SK-N-SH (cell line): ENCODE data around the gene SLC7A1. TPM values are rescaled to one million over a fixed set of nuclear protein-coding genes. Genes with fewer than 3 reads are reported as not detected.

ENCODE experiments used
- CTCF ChIA-PET: fragments of 300-600, 350-600 bp; formaldehyde crosslinking; extraction: SDS; loops from one replicate; lab custom pipeline; 2021; lab: Yijun Ruan, JAX
- POLR2A ChIA-PET: fragments of 350-600 bp; sonication (Branson Sonifier 250); formaldehyde crosslinking; extraction: SDS; loops from one replicate; lab custom pipeline; 2020; ENCODE audit warnings: antibody characterized with exemption, inconsistent platforms; lab: Yijun Ruan, JAX
- DNase-seq: peaks from one replicate; pipeline ENCODE4 v3.0.0; 2012
- H2AFZ ChIP-seq: fragments of 200-600 bp; sonication (generic); 2 replicates; pipeline ENCODE4 v1.8.1; 2016; ENCODE audit warnings: antibody characterized with exemption, mild to moderate bottlenecking, low read depth
- H3F3A ChIP-seq: fragments of 200-600 bp; sonication (generic); replicated peaks from 2 replicates; pipeline ENCODE3; 2016; ENCODE audit warnings: antibody characterized with exemption, mild to moderate bottlenecking; ENCODE audit not compliant: insufficient read depth
- H3K27ac ChIP-seq, 2 experiments: fragments of 200-500 bp in 1 of 2; fragments of 200-600 bp in 1 of 2; sonication (Bioruptor generic) in 1 of 2; sonication (generic), shearing (Covaris generic) in 1 of 2; 2 replicates each; pipeline versions ENCODE4 v1.5.1 to v1.6.1; 2014 to 2016; ENCODE audit warnings: low read depth in 2 of 2, inconsistent platforms in 1 of 2, low read length in 1 of 2, mild to moderate bottlenecking in 1 of 2, mixed read lengths in 1 of 2
- H3K27me3 ChIP-seq: fragments of 200-600 bp; sonication (generic), shearing (Covaris generic); 2 replicates; pipeline ENCODE4 v1.6.1; 2016; ENCODE audit warnings: mixed run types; ENCODE audit not compliant: insufficient read depth
- H3K36me3 ChIP-seq, 2 experiments: fragments of 200-500 bp in 1 of 2; fragments of 200-600 bp in 1 of 2; sonication (Bioruptor generic) in 1 of 2; sonication (generic) in 1 of 2; replicated peaks in 1 of 2; 2 replicates each; pipeline versions ENCODE3 to v1.5.1; 2014 to 2016; ENCODE audit warnings: low read length in 1 of 2, mild to moderate bottlenecking in 1 of 2; ENCODE audit not compliant: insufficient read depth in 2 of 2, control insufficient read depth in 1 of 2
- H3K4me1 ChIP-seq, 2 experiments: fragments of 200-500 bp in 1 of 2; fragments of 200-600 bp in 1 of 2; sonication (Bioruptor generic) in 1 of 2; sonication (generic), shearing (Covaris generic) in 1 of 2; 2 replicates each; pipeline versions ENCODE4 v1.5.1 to v1.6.1; 2014 to 2016; ENCODE audit warnings: low read depth in 1 of 2, low read length in 1 of 2, mixed run types in 1 of 2; ENCODE audit not compliant: insufficient read depth in 2 of 2, control insufficient read depth in 1 of 2
- H3K4me2 ChIP-seq: fragments of 200-600 bp; sonication (generic), shearing (Covaris generic); 2 replicates; pipeline ENCODE4 v1.6.1; 2017; ENCODE audit warnings: mixed run types
- H3K4me3 ChIP-seq, 2 experiments: fragments of 200-500 bp in 1 of 2; fragments of 200-600 bp in 1 of 2; sonication (Bioruptor generic) in 1 of 2; sonication (generic), shearing (Covaris generic) in 1 of 2; 2 replicates each; pipeline versions ENCODE4 v1.5.1 to v1.8.1; 2014 to 2016; ENCODE audit warnings: low read depth in 2 of 2, inconsistent platforms in 1 of 2, low read length in 1 of 2, mild to moderate bottlenecking in 1 of 2, mixed read lengths in 1 of 2, moderate library complexity in 1 of 2
- H3K79me2 ChIP-seq: fragments of 200-600 bp; sonication (generic); 2 replicates; pipeline ENCODE4 v1.8.1; 2017; ENCODE audit warnings: mild to moderate bottlenecking; ENCODE audit not compliant: insufficient read depth
- H3K9ac ChIP-seq: fragments of 200-600 bp; sonication (generic); 2 replicates; pipeline ENCODE4 v1.6.1; 2017; ENCODE audit warnings: mixed run types
- H3K9me2 ChIP-seq: fragments of 200-600 bp; sonication (generic); 2 replicates; pipeline ENCODE4 v1.6.1; 2017; ENCODE audit warnings: mixed run types
- H3K9me3 ChIP-seq: fragments of 200-600 bp; sonication (generic); 2 replicates; pipeline ENCODE4 v1.6.1; 2017; ENCODE audit warnings: mixed run types, mild to moderate bottlenecking, moderate library complexity
- H4K20me1 ChIP-seq: fragments of 200-600 bp; sonication (generic); 2 replicates; pipeline ENCODE4 v1.6.1; 2017; ENCODE audit warnings: mild to moderate bottlenecking, mixed run types; ENCODE audit not compliant: insufficient read depth
- ELF1 ChIP-seq: IDR thresholded peaks from 2 replicates; pipeline ENCODE4 v1.4.0; 2012
- EP300 ChIP-seq, 2 experiments: IDR thresholded peaks; 2 replicates each; pipeline versions ENCODE4 v1.4.0 to v1.6.1; 2012; ENCODE audit warnings: borderline replicate concordance in 1 of 2, low read depth in 1 of 2, low read length in 1 of 2
- EZH2phosphoT487 ChIP-seq: fragments of 200-600 bp; sonication (generic); IDR thresholded peaks from 2 replicates; pipeline ENCODE4 v1.6.1; 2017; ENCODE audit warnings: low read depth, mixed run types, mild to moderate bottlenecking, antibody characterized with exemption, moderate library complexity, borderline replicate concordance
- FOSL2 ChIP-seq: IDR thresholded peaks from 2 replicates; pipeline ENCODE4 v1.4.0; 2012; ENCODE audit warnings: low read depth, mild to moderate bottlenecking, moderate library complexity, borderline replicate concordance
- FOXM1 ChIP-seq: IDR thresholded peaks from 2 replicates; pipeline ENCODE4 v1.4.0; 2012; ENCODE audit warnings: low read depth, mild to moderate bottlenecking
- MEF2A ChIP-seq: IDR thresholded peaks from 2 replicates; pipeline ENCODE4 v1.4.0; 2012; ENCODE audit warnings: low read depth, borderline replicate concordance
- MXI1 ChIP-seq: IDR thresholded peaks from 2 replicates; pipeline ENCODE4 v1.6.1; 2012; ENCODE audit warnings: mild to moderate bottlenecking, low read depth, low read length, improper control_type of control experiment
- NFIC ChIP-seq: IDR thresholded peaks from 2 replicates; pipeline ENCODE4 v1.4.0; 2012; ENCODE audit warnings: borderline replicate concordance
- POLR2AphosphoS5 ChIP-seq: IDR thresholded peaks from 2 replicates; pipeline ENCODE4 v1.6.1; 2012; ENCODE audit warnings: low read depth, low read length
- RAD21 ChIP-seq: IDR thresholded peaks from 2 replicates; pipeline ENCODE4 v1.6.1; 2012; ENCODE audit warnings: mild to moderate bottlenecking, low read length
- RFX5 ChIP-seq: IDR thresholded peaks from 2 replicates; pipeline ENCODE4 v1.6.1; 2012; ENCODE audit warnings: mild to moderate bottlenecking, improper control_type of control experiment, low read length
- TAF1 ChIP-seq: IDR thresholded peaks from 2 replicates; pipeline ENCODE4 v1.6.1; 2012; ENCODE audit warnings: low read depth, mild to moderate bottlenecking, low read length, moderate library complexity, borderline replicate concordance
- TCF12 ChIP-seq: IDR thresholded peaks from 2 replicates; pipeline ENCODE4 v1.4.0; 2012
- TEAD4 ChIP-seq: IDR thresholded peaks from 2 replicates; pipeline ENCODE4 v1.4.0; 2012; ENCODE audit warnings: mild to moderate bottlenecking, borderline replicate concordance; ENCODE audit not compliant: insufficient read depth
- WGBS: methylation state at CpG from one replicate; pipeline ENCODE4 v1.1.6; 2017; ENCODE audit warnings: low lambda C conversion rate; 5-methylcytosine and 5-hydroxymethylcytosine counted together
- polyA plus RNA-seq, 3 experiments: library from polyadenylated mRNA; depleted of rRNA; stranded (reverse); fragments of >200 nt; gene quantifications; 2 replicates each; pipeline ENCODE4 v1.2.3, GENCODE V29; 2012
- TF ChIP-seq, protein P1 (sequence below): fragments of 150-350 bp; IDR thresholded peaks from 2 replicates; pipeline ENCODE4 v1.6.1; 2016; ENCODE audit warnings: mild to moderate bottlenecking, low read depth, low read length
- TF ChIP-seq, protein P2 (sequence below): fragments of 200-600 bp; sonication (generic); IDR thresholded peaks from 2 replicates; pipeline ENCODE4 v1.6.1; 2017; ENCODE audit warnings: antibody characterized with exemption, mild to moderate bottlenecking, moderate library complexity
- TF ChIP-seq, protein P3 (sequence below): IDR thresholded peaks from 2 replicates; pipeline ENCODE4 v1.4.0; 2012; ENCODE audit warnings: low read depth

Gene SLC7A1
- polyA plus RNA-seq, 1 of the 3 experiments (the other 2 are of a cell fraction): 14.0 TPM

DNA sequence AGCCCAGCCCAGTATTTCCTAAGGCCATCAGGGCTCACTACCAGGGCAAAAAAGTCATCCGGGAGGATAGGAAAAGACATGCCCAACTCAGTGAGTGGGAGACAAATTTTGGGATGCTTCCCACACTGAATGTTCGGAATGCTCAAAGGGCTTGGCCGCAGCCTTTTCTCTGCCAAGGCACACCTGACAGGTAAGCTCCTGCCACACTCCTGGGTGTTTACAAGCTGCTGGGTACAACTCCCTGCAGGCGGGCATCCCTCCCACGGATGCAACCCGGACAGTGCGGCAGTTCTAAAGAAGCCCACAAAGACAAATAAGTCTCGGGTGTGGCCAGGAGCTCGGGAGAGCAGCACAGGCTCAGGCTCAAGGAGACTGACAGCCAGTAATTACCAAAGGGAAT lies 28.1 kb downstream of the SLC7A1 start (continued):
- TF ChIP-seq MEF2A (no peak), MXI1 (no peak), EZH2phosphoT487 (no peak), NFIC (no peak), FOSL2 (no peak), ELF1 (no peak), EP300 (IDR thresholded peaks at IDR 0.05; ENCODE audit: borderline replicate concordance in 1 of 2, low read depth in 1 of 2, low read length in 1 of 2) (no peak), FOXM1 (no peak), TEAD4 (no peak), TCF12 (no peak)
- TF ChIP-seq, protein P1, sequence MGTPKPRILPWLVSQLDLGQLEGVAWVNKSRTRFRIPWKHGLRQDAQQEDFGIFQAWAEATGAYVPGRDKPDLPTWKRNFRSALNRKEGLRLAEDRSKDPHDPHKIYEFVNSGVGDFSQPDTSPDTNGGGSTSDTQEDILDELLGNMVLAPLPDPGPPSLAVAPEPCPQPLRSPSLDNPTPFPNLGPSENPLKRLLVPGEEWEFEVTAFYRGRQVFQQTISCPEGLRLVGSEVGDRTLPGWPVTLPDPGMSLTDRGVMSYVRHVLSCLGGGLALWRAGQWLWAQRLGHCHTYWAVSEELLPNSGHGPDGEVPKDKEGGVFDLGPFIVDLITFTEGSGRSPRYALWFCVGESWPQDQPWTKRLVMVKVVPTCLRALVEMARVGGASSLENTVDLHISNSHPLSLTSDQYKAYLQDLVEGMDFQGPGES: no peak
- TF ChIP-seq, protein P2, sequence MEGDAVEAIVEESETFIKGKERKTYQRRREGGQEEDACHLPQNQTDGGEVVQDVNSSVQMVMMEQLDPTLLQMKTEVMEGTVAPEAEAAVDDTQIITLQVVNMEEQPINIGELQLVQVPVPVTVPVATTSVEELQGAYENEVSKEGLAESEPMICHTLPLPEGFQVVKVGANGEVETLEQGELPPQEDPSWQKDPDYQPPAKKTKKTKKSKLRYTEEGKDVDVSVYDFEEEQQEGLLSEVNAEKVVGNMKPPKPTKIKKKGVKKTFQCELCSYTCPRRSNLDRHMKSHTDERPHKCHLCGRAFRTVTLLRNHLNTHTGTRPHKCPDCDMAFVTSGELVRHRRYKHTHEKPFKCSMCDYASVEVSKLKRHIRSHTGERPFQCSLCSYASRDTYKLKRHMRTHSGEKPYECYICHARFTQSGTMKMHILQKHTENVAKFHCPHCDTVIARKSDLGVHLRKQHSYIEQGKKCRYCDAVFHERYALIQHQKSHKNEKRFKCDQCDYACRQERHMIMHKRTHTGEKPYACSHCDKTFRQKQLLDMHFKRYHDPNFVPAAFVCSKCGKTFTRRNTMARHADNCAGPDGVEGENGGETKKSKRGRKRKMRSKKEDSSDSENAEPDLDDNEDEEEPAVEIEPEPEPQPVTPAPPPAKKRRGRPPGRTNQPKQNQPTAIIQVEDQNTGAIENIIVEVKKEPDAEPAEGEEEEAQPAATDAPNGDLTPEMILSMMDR: no peak

DNA sequence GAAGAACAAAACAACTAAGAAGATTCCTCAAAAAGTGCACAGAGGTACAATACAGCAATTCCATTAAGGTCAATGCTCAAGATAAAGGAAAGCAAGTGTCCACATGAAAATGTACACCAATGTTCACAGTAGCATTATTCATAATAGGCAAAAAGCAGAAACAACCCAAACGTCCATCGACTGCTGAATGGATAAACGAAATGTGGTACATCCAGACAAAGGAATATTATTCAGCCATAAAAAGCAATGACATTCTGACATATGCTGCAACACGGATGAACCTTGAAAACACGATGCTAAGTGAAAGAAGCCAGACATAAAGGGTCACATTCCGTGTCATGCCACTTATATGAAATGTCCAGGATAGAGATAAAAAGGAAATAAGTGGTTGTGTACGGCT lies 29.3 kb downstream of the SLC7A1 start:
- ChIA-PET POLR2A (no interaction called here), CTCF (interaction anchor here (1.1 kb wide), 1 partner anchor 10 kb away, joined by 4 read pairs; no protein-coding TSS in a partner anchor)
- Histone ChIP-seq H3F3A (no peaks in the 10 kb centered on the region), H3K4me1 (peaks cover 15 to 35% of the 10 kb centered on the region in 2 experiments; a peak in 3 of 4 replicates), H4K20me1 (peaks cover 98% of the 10 kb centered on the region), H3K4me2 (no peak overlapping the region), H3K27ac (no peak overlapping the region), H3K9ac (no peak overlapping the region), H3K27me3 (no peaks in the 10 kb centered on the region), H3K9me2 (no peaks in the 10 kb centered on the region), H2AFZ (no peak overlapping the region), H3K79me2 (peaks cover 100% of the 10 kb centered on the region), H3K36me3 (peaks cover 2 to 6% of the 10 kb centered on the region in 2 experiments)
- DNase-seq: no peak
- TF ChIP-seq ELF1 (no peak), POLR2AphosphoS5 (no peak), RAD21 (no peak), TAF1 (no peak), RFX5 (no peak), MXI1 (no peak)
- TF ChIP-seq, protein P3, sequence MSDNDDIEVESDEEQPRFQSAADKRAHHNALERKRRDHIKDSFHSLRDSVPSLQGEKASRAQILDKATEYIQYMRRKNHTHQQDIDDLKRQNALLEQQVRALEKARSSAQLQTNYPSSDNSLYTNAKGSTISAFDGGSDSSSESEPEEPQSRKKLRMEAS: no peak
- TF ChIP-seq, all 33 proteins: peak for 0
- H3K9me3 ChIP-seq: no peaks in the 10 kb centered on the region
- 95% methylated on average over 7 of the region's 7 CpGs for WGBS
- H3K4me3 ChIP-seq: no peak overlapping the region
